C4-2B (cell line): ENCODE results near the gene PYDC1.

Experiments
- CTCF ChIP-seq: fragments of 450-650 bp; conservative IDR thresholded peaks from 2 replicates; pipeline ENCODE4 v1.5.1; 2017; ENCODE audit warnings: mild to moderate bottlenecking
- ZFX ChIP-seq: fragments of 450-650 bp; IDR thresholded peaks from 2 replicates; pipeline ENCODE4 v1.6.1; 2017

- TF ChIP-seq CTCF (no peak), ZFX (no peak)
Measured at GRCh38 chr16:31187808-31188189, 29.1 kb downstream of the PYDC1 start.
